Neural cell (in vitro differentiated cells): ENCODE measurements around the gene MAN2B1.

Source experiments
- EZH2 ChIP-seq: fragments of 200-600, 300-800 bp; shearing (Covaris generic), sonication (generic); IDR thresholded peaks from 2 replicates; pipeline ENCODE4 v1.6.1; 2014; ENCODE audit warnings: antibody characterized with exemption, low read length, borderline replicate concordance, mild to moderate bottlenecking; ENCODE audit not compliant: insufficient read depth, poor library complexity, severe bottlenecking
- POLR2AphosphoS5 ChIP-seq: IDR thresholded peaks from 2 replicates; pipeline ENCODE4 v1.6.1; 2012
- RAD21 ChIP-seq: fragments of 450-650 bp; conservative IDR thresholded peaks from 2 replicates; pipeline ENCODE4 v1.6.1; 2014; ENCODE audit warnings: antibody characterized with exemption, mild to moderate bottlenecking, moderate library complexity
- TF ChIP-seq, protein P1 (sequence below): fragments of 450-650 bp; IDR thresholded peaks from 2 replicates; pipeline ENCODE4 v1.5.1; 2014; ENCODE audit warnings: antibody characterized with exemption, mild to moderate bottlenecking, moderate library complexity; ENCODE audit not compliant: poor library complexity, severe bottlenecking

DNA sequence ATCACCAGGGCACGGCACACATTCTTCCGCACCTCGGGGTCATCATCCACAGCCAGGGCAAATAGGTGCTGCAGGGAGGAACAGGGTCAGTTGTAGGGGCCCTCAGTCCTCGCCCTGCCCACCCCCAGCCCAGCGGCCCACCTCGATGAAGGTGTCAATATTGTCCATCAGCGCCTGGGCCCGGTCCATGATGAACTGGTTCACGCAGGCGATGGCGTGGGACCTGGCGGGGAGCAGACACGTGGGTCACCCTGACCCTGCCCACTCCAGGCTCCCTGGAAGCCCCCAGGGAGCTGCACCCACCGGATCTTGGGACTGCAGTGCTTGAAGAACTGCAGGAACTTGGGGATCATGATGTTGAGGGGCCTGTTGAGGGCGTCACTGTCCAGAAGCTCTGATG, 48.6 kb upstream of the MAN2B1 start:
- TF ChIP-seq, protein P1, sequence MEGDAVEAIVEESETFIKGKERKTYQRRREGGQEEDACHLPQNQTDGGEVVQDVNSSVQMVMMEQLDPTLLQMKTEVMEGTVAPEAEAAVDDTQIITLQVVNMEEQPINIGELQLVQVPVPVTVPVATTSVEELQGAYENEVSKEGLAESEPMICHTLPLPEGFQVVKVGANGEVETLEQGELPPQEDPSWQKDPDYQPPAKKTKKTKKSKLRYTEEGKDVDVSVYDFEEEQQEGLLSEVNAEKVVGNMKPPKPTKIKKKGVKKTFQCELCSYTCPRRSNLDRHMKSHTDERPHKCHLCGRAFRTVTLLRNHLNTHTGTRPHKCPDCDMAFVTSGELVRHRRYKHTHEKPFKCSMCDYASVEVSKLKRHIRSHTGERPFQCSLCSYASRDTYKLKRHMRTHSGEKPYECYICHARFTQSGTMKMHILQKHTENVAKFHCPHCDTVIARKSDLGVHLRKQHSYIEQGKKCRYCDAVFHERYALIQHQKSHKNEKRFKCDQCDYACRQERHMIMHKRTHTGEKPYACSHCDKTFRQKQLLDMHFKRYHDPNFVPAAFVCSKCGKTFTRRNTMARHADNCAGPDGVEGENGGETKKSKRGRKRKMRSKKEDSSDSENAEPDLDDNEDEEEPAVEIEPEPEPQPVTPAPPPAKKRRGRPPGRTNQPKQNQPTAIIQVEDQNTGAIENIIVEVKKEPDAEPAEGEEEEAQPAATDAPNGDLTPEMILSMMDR: no peak
- TF ChIP-seq EZH2 (no peak), POLR2AphosphoS5 (no peak), RAD21 (no peak)
